ENCODE results near the gene FAM167B.

Gene FAM167B

GRCh38 chr1:32223683-32224082 lies 23.3 kb upstream of the FAM167B start:
- DNase-seq (ENCODE audit: low spot score) = no peak

GRCh38 chr1:32224285-32224684 lies 22.7 kb upstream of the FAM167B start:
- DNase-seq (ENCODE audit: low spot score) = no peak

GRCh38 chr1:32228771-32229170 lies 18.3 kb upstream of the FAM167B start:
- no peak for DNase-seq (ENCODE audit: low spot score)

GRCh38 chr1:32231843-32232432 lies 15.1 kb upstream of the FAM167B start:
- DNase-seq (ENCODE audit: low spot score) = no peak

- DNase-seq (ENCODE audit: low spot score) = no peak
These were observed 14.3 kb upstream of the FAM167B start for GRCh38 chr1:32232558-32233304.

DNA sequence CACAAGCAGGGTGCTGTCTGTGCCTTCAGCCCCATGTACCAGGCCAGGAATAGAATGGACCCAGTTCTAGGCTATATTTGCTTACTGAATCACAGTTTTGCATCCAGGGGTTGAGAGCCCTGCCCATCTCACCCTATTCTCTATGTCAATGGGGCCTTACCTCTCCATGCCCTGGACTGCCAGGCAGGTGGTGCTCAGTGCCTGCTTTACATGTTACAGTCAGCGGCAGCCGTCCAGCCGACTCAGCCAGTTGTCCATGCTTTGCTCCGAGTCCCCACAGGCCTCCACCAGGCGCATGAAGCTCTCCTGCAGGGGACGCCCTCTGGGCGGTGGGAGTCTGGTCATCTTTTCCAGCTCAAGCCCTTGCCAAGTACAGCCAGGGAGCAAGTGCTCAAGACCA lies 12.2 kb upstream of the FAM167B start:
- no peak for DNase-seq (ENCODE audit: low spot score)

GRCh38 chr1:32239337-32239736 lies 7.7 kb upstream of the FAM167B start:
- no peak for DNase-seq (ENCODE audit: low spot score)

DNA sequence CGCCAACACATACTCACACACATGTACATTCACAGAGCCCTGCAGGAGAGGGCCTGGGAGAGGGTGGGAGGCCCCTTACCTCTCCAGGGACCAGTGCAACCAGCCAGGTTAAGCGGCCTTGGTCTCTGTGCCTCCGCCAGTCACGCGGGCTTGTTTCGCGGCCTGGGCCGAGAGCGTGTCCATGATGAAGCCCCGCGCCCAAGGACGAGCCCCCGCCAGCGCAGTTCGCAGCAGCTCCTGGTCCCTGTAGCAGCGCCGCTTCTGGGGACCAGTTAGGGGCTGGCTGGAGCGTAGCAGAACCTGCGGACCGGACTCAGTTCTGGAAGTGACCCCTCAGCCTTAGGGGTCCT lies 7.3 kb upstream of the FAM167B start:
- no peak for DNase-seq (ENCODE audit: low spot score)

GRCh38 chr1:32240140-32240951 lies 6.7 kb upstream of the FAM167B start:
- peak; percentile 57 for DNase-seq (ENCODE audit: low spot score)

GRCh38 chr1:32241001-32241763 lies 5.8 kb upstream of the FAM167B start:
- DNase-seq (ENCODE audit: low spot score) = no peak

GRCh38 chr1:32242341-32242851 lies 4.6 kb upstream of the FAM167B start:
- no peak for DNase-seq (ENCODE audit: low spot score)

- DNase-seq (ENCODE audit: low spot score) = no peak
These were observed 430 bp downstream of the FAM167B start for GRCh38 chr1:32247452-32247851.

DNA sequence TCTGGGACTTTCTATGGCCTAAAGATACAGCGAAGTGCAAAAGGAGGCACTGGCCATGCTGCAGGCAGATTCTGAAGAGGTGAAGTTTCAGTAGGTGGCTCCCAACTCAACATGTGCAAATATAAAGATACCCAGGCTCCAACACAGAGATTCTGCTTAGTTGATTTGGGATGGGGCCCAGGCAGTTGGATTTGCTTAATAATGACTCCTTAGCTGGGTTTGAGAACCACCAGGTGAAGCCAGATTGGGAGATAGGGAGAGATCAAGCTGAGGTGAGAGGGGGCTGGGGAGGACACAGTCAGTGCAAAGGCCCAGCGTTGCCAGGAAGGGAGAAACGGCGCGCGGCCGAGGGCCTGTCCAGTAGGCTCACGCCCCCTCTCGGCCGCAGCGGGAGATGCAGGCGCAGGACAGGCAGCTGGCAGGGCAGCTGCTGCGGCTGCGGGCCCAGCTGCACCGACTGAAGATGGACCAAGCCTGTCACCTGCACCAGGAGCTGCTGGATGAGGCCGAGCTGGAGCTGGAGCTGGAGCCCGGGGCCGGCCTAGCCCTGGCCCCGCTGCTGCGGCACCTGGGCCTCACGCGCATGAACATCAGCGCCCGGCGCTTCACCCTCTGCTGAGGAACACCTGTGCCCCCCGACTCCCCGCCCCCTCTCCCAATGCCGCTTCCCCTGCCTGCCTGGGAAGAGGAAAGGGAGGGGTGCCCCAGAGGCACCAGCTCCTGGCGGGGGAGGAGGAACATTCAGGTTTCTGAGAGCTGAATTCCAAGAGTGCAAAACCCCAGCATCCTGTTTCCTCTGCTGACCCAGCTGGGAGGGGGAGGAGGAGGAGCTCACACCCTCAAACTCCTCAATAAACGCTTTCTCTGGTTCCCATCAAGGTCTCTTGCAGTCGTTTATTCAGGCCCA lies 1.2 kb downstream of the FAM167B start:
- DNase-seq (ENCODE audit: low spot score) = peak; percentile 27

- DNase-seq (ENCODE audit: low spot score) = no peak
These were observed 3.0 kb downstream of the FAM167B start for GRCh38 chr1:32249831-32250525.

- no peak for DNase-seq (ENCODE audit: low spot score)
These were observed 4.1 kb downstream of the FAM167B start, which contains the start of gene LCK for GRCh38 chr1:32250893-32251716. Gene LCK (plus strand): TSS chr1:32251265. CDS start chr1:32274330, 23,065 bp downstream.

- no peak for DNase-seq (ENCODE audit: low spot score)
These were observed 8.3 kb downstream of the FAM167B start for GRCh38 chr1:32255072-32256071.

DNA sequence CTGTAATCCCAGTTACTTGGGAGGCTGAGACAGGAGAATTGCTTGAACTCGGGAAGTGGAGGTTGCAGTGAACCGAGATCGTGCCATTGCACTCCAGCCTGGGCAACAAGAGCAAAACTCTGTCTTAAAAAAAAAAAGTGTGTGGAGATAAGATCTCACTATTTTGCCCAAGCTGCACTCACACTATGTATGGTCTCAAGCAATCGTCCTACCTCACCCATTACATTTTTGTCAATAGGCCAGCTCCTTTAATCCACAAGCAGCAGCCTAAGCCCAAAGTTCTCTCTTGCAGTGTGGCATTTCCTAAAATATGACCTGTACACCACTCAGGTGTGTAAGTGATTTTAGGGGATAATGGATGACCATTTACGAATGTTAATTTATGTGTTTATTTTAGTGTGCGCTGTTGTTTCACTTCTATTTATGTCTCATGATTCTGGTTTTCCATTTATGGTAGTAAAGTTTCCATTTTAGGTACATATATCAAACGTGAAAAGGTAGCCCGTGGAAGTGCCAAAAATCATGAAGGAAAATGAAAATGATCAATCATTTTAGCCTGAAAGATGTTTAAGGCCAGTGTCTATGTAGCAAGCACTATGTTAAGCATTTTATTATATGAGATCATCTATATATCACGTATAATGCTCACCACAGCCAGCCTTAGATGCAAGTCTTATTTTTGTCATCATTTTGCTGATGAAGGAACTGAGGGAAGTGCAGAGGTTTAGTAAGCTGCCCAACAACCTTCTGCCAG lies 9.6 kb downstream of the FAM167B start:
- DNase-seq (ENCODE audit: low spot score) = no peak

DNA sequence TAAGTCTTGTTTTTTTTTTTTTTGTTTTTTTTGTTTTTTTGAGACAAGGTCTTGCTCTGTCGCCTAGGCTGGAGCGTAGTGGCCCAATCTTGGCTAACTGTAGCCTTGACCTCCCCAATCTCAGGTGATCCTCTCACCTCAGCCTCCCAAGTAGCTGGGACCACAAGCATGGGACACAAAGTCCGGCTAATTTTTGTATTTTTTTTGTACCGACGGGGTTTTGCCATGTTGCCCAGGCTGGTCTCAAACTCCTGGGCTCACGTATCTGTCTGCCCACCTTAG lies 10.1 kb downstream of the FAM167B start:
- no peak for DNase-seq (ENCODE audit: low spot score)

All from LoVo (cell line).